OCI-LY7 (cell line): ENCODE results near the gene CHRM5. TPM values are rescaled to one million over a fixed set of nuclear protein-coding genes. Genes with fewer than 3 reads are reported as not detected.

Experiments
- BruUV-seq: library from RNA; stranded (reverse); fragments of 400-500 nt; replicated peaks from 2 replicates; lab custom pipeline; 2021; lab: Mats Ljungman, UMichigan
- CTCF ChIA-PET: fragments of 300-600 bp; sonication (Branson Sonifier 250); formaldehyde crosslinking; loops from one replicate; lab custom pipeline; 2022; ENCODE audit warnings: antibody characterized with exemption; ENCODE audit not compliant: unreplicated experiment; lab: Charles Lee
- POLR2A ChIA-PET: fragments of 300-600 bp; sonication (Branson Sonifier 250); formaldehyde crosslinking; loops from one replicate; lab custom pipeline; 2022; ENCODE audit warnings: antibody characterized with exemption; lab: Charles Lee
- DNase-seq: peaks from one replicate; pipeline ENCODE4 v3.0.0-alpha.2; 2015; ENCODE audit warnings: low spot score
- H2AFZ ChIP-seq: fragments of 200-600 bp; sonication (generic), shearing (Covaris generic); 2 replicates; pipeline ENCODE4 v1.6.1; 2014; ENCODE audit warnings: mild to moderate bottlenecking, antibody characterized with exemption, low read length, moderate library complexity
- H3K27ac ChIP-seq: fragments of 200-600 bp; sonication (generic); 2 replicates; pipeline ENCODE4 v1.5.1; 2014; ENCODE audit warnings: mixed run types, low read depth, mild to moderate bottlenecking, moderate library complexity, low read length, inconsistent platforms; ENCODE audit not compliant: poor library complexity, severe bottlenecking
- H3K36me3 ChIP-seq: fragments of 200-600 bp; sonication (generic); 2 replicates; pipeline ENCODE4 v1.6.1; 2014; ENCODE audit warnings: mild to moderate bottlenecking, antibody characterized with exemption, low read length, moderate library complexity, mixed read lengths; ENCODE audit not compliant: insufficient read depth
- H3K4me1 ChIP-seq: fragments of 200-600 bp; sonication (generic); 2 replicates; pipeline ENCODE4 v1.5.1; 2014; ENCODE audit warnings: mild to moderate bottlenecking, low read length; ENCODE audit not compliant: insufficient read depth, poor library complexity, severe bottlenecking
- H3K4me2 ChIP-seq: fragments of 200-600 bp; sonication (generic); 2 replicates; pipeline ENCODE4 v1.6.1; 2014; ENCODE audit warnings: mild to moderate bottlenecking, low read length
- H3K4me3 ChIP-seq: fragments of 200-600 bp; sonication (generic); 2 replicates; pipeline ENCODE4 v1.5.1; 2014; ENCODE audit warnings: mild to moderate bottlenecking, low read depth, low read length; ENCODE audit not compliant: poor library complexity, severe bottlenecking
- H3K79me2 ChIP-seq: fragments of 200-600 bp; sonication (generic); 2 replicates; pipeline ENCODE4 v1.6.1; 2016; ENCODE audit warnings: low read depth, mild to moderate bottlenecking, low read length, moderate library complexity, mixed read lengths; ENCODE audit not compliant: insufficient read depth
- H3K9me2 ChIP-seq: fragments of 200-600 bp; sonication (generic); 2 replicates; pipeline ENCODE4 v1.6.1; 2016; ENCODE audit warnings: mild to moderate bottlenecking, low read length, mixed read lengths; ENCODE audit not compliant: insufficient read depth
- H3K9me3 ChIP-seq: fragments of 200-600 bp; sonication (generic); 2 replicates; pipeline ENCODE4 v1.6.1; 2014; ENCODE audit warnings: mild to moderate bottlenecking, mixed run types, low read length, mixed read lengths
- H4K20me1 ChIP-seq: fragments of 200-600 bp; sonication (generic); 2 replicates; pipeline ENCODE4 v1.6.1; 2014; ENCODE audit warnings: mild to moderate bottlenecking, antibody characterized with exemption, low read length, moderate library complexity, mixed read lengths; ENCODE audit not compliant: insufficient read depth
- CTCF ChIP-seq: fragments of 200-600 bp; sonication (generic); conservative IDR thresholded peaks from 2 replicates; pipeline ENCODE4 v1.5.1; 2014; ENCODE audit warnings: mild to moderate bottlenecking, antibody characterized with exemption, low read length, moderate library complexity, mixed read lengths
- EZH2phosphoT487 ChIP-seq: fragments of 200-600 bp; sonication (generic); IDR thresholded peaks from 2 replicates; pipeline ENCODE4 v1.6.1; 2018; ENCODE audit warnings: low read depth, borderline replicate concordance, mild to moderate bottlenecking, mixed run types, antibody characterized with exemption, low read length, moderate library complexity, mixed read lengths
- intact Hi-C: fragments of 100-400 bp; cut with micrococcal nuclease; formaldehyde crosslinking; loops from one replicate; pipeline ENCODE4 v1.10.0; 2022; ENCODE audit not compliant: unreplicated experiment
- total RNA-seq, 2 experiments: library from RNA; depleted of rRNA in 1 of 2; stranded (reverse); fragments of >200 nt in 1 of 2; shearing (Covaris generic) in 1 of 2; gene quantifications; 2 replicates each; pipeline ENCODE4 v1.2.3, GENCODE V29; 2014 to 2022

CHRM5 gene
- total RNA-seq, 2 experiments from 2014 or later = not detected

- ChIA-PET CTCF (no interaction called here), POLR2A (interaction anchor here (0.6 to 0.8 kb wide), 2 partner anchors 8 to 130 kb away, joined by 3 to 6 read pairs; no protein-coding TSS in a partner anchor)
- Histone ChIP-seq H3K4me2 (no peak overlapping the region), H3K9me3 (no peaks in the 10 kb centered on the region), H3K36me3 (no peaks in the 10 kb centered on the region), H3K9me2 (no peaks in the 10 kb centered on the region), H3K79me2 (no peaks in the 10 kb centered on the region), H3K4me3 (no peak overlapping the region), H2AFZ (no peak overlapping the region), H3K27ac (no peak overlapping the region), H3K4me1 (no peaks in the 10 kb centered on the region), H4K20me1 (no peaks in the 10 kb centered on the region)
- no peak for DNase-seq
- no TSS peak for BruUV-seq
- intact Hi-C loops = no loop called here
- TF ChIP-seq CTCF = no peak
- no peak for TF ChIP-seq EZH2phosphoT487
Observed at GRCh38 chr15:34019369-34019990, 51.2 kb downstream of the CHRM5 start.

- BruUV-seq = no TSS peak
- CTCF ChIA-PET = no interaction called here
- intact Hi-C loops = loop anchor here (1.0 kb wide), 1 partner anchor 12 kb away; no protein-coding TSS in a partner anchor
Observed at GRCh38 chr15:34023907-34024306, 55.6 kb downstream of the CHRM5 start.

More at GRCh38 chr15:34023907-34024306, 55.6 kb downstream of the CHRM5 start:
- Histone ChIP-seq H3K36me3 (no peaks in the 10 kb centered on the region), H3K4me1 (no peaks in the 10 kb centered on the region), H4K20me1 (peaks cover 6% of the 10 kb centered on the region; the same call in 1 of the 2 replicates), H3K79me2 (no peaks in the 10 kb centered on the region), H2AFZ (no peak overlapping the region), H3K9me2 (no peaks in the 10 kb centered on the region), H3K27ac (no peak overlapping the region), H3K9me3 (no peaks in the 10 kb centered on the region), H3K4me3 (no peak overlapping the region), H3K4me2 (no peak overlapping the region)
- TF ChIP-seq CTCF (no peak), EZH2phosphoT487 (no peak)
- DNase-seq = no peak
- POLR2A ChIA-PET = no interaction called here
